AG09309 (cell line): ENCODE measurements around the gene RAP2A.

ENCODE experiments used
- DNase-seq: peaks from one replicate; pipeline ENCODE4 v3.0.0-alpha.2; 2010; ENCODE audit warnings: low read depth
- H3K4me3 ChIP-seq: 2 replicates; pipeline ENCODE4 v1.5.1; 2011; ENCODE audit warnings: mild to moderate bottlenecking, low read depth, low read length, moderate library complexity; ENCODE audit not compliant: control insufficient read depth
- TF ChIP-seq, protein P1 (sequence below): IDR thresholded peaks from 2 replicates; pipeline ENCODE4 v1.5.1; 2011; ENCODE audit warnings: mild to moderate bottlenecking, low read depth, low read length, inconsistent platforms; ENCODE audit not compliant: insufficient read depth, control insufficient read depth; ENCODE audit errors: missing control alignments

The RAP2A gene

DNA sequence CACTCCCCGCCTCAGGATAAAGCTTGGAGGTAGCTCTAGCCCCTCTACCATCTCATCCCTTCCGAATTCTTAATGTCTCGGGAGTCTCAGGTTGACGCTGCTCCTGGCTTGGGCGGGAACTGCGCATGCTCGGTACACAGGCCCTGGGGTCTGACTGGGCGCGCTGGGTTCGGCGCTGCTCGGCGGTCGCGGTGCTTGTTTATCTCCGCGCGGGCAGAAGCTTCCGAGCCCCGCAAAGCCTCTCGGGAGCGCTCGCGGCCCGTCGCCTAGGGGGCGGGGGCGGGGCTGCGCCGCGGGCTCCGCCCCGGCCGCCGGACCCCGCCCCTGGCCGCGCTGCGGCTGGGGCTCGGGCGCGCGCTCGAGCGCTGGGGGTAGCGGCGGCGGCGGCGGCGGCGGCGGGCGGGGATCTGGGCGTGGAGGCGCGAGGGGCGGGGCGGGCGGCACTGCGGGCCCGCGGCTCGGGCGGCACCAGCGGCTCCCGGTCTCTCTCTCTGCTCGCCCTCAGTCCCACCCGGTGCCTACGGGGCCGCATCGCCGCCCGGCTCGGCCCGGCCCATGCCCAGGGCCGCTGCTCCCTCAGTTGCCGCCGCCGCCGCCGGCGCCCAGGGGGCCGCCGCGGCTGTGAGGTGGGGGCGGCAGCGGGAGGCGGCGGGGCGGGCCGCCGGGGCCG, at the start of gene RAP2A:
Gene RAP2A (plus strand): TSS at position 443 of the 670 bp plus-strand sequence. CDS start 302 bp downstream, outside the sequence.
- TF ChIP-seq, protein P1, sequence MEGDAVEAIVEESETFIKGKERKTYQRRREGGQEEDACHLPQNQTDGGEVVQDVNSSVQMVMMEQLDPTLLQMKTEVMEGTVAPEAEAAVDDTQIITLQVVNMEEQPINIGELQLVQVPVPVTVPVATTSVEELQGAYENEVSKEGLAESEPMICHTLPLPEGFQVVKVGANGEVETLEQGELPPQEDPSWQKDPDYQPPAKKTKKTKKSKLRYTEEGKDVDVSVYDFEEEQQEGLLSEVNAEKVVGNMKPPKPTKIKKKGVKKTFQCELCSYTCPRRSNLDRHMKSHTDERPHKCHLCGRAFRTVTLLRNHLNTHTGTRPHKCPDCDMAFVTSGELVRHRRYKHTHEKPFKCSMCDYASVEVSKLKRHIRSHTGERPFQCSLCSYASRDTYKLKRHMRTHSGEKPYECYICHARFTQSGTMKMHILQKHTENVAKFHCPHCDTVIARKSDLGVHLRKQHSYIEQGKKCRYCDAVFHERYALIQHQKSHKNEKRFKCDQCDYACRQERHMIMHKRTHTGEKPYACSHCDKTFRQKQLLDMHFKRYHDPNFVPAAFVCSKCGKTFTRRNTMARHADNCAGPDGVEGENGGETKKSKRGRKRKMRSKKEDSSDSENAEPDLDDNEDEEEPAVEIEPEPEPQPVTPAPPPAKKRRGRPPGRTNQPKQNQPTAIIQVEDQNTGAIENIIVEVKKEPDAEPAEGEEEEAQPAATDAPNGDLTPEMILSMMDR: no peak

DNA sequence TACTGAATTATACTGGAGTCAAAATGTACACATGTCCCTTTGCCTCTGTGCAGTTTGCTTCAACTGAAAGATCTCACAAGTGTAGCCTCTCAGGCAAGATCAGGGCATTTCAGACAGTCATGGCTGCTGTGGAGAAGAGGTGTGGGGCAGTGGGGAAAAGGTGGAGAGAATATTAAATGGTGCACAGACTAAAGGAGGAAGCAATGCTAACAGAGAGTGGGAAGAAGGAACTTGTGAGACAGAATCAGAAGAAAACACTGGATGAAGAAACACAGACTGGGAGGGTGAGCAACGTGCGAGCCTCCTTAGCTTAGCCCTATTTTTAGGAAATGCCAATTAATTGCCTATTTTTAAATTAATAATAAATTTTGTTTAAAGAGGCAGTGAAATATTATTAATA, 49.6 kb upstream of the RAP2A start:
- no peak for DNase-seq
- H3K4me3 ChIP-seq: no peak overlapping the region
- TF ChIP-seq, protein P1: no peak

More for the DNA sequence above, at the start of gene RAP2A:
- peak within 1 kb of the TSS; percentile 82 for H3K4me3 ChIP-seq
- DNase-seq: peak; percentile 62

- H3K4me3 ChIP-seq: no peak overlapping the region
- no peak for DNase-seq
- TF ChIP-seq, protein P1: no peak
These were observed 48.8 kb upstream of the RAP2A start for GRCh38 chr13:97385146-97385545.

GRCh38 chr13:97385854-97386253, 48.1 kb upstream of the RAP2A start:
- DNase-seq: no peak
- H3K4me3 ChIP-seq: no peak overlapping the region
- TF ChIP-seq, protein P1: no peak

GRCh38 chr13:97386801-97387484, 47.0 kb upstream of the RAP2A start:
- TF ChIP-seq, protein P1: no peak
- DNase-seq: no peak

GRCh38 chr13:97387485-97387839, 46.5 kb upstream of the RAP2A start:
- TF ChIP-seq, protein P1: no peak
- no peak for DNase-seq
- no peak overlapping the region for H3K4me3 ChIP-seq

More at GRCh38 chr13:97386801-97387484, 47.0 kb upstream of the RAP2A start:
- H3K4me3 ChIP-seq: no peak overlapping the region
